Ovary (tissue), 3 donors: Measurements from ENCODE around the gene USP4.

ENCODE experiments used
- CTCF ChIP-seq, 3 donors: fragments of 450-650 bp in 2 of 3; fragments of 200-600 bp in 1 of 3; IDR thresholded peaks; one replicate each; pipeline versions ENCODE4 v1.5.1 to v1.8.0; 2016 to 2022; ENCODE audit warnings: antibody characterized with exemption in 3 of 3, mild to moderate bottlenecking in 1 of 3
- EP300 ChIP-seq: sonication (generic); formaldehyde crosslinking; IDR thresholded peaks from one replicate; pipeline ENCODE4 v1.6.1; 2017; ENCODE audit warnings: antibody characterized with exemption
- POLR2A ChIP-seq: fragments of 450-650 bp; IDR thresholded peaks from one replicate; pipeline ENCODE4 v1.6.1; 2017; ENCODE audit warnings: antibody characterized with exemption, mild to moderate bottlenecking, moderate library complexity
- donor health status: DM: no; HTN: no; CAD: no.

DNA sequence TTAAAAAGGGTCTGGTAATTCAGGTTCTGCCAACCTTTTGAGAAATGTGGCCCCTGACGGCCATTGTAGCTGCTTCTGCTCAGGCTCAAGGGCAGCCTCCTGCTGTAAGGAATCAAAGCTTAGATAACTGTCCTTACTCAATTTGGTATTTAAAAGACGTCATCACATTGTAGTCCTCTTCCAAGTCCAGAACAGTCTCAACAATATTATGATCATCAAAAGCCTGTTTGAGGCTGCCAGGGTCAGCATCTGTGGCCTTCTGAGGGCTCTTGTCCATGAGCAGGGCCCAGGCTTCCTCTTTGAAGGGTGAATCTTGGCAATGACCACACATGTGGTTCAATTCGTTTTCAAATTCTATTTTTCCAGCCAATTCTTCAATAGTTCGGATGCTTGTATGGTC, 68.8 kb downstream of the USP4 start:
- TF ChIP-seq CTCF (IDR thresholded peaks at IDR 0.05) (no peak), POLR2A (no peak), EP300 (no peak)
